Measurements from ENCODE around the gene RBBP5.

RBBP5 gene

GRCh38 chr1:205053296-205053695 is 68.5 kb downstream of the RBBP5 start:
- in situ Hi-C loops (cut with MboI; ENCODE audit: low sequenced_read_pairs), result no loop called here
- DNase-seq (ENCODE audit: low spot score in 2 of 2), result no peak

GRCh38 chr1:205052690-205053089 is 69.1 kb downstream of the RBBP5 start:
- in situ Hi-C loops (cut with MboI; ENCODE audit: low sequenced_read_pairs), result no loop called here
- H3K36me3 ChIP-seq (replicated peaks), result no peaks in the 10 kb centered on the region
- DNase-seq (ENCODE audit: low spot score in 2 of 2), result no peak
- H3K9me3 ChIP-seq, result no peaks in the 10 kb centered on the region
- H3K27me3 ChIP-seq (ENCODE audit: low read depth), result peaks cover 43% of the 10 kb centered on the region
- H3K4me3 ChIP-seq, result no peak overlapping the region
- no peaks in the 10 kb centered on the region for H3K4me1 ChIP-seq

More at GRCh38 chr1:205053296-205053695, 68.5 kb downstream of the RBBP5 start:
- H3K4me3 ChIP-seq, result no peak overlapping the region
- H3K27me3 ChIP-seq (ENCODE audit: low read depth), result peaks cover 39% of the 10 kb centered on the region
- H3K9me3 ChIP-seq, result no peaks in the 10 kb centered on the region
- H3K4me1 ChIP-seq, result no peaks in the 10 kb centered on the region
- no peaks in the 10 kb centered on the region for H3K36me3 ChIP-seq (replicated peaks)

- H3K9me3 ChIP-seq, result no peaks in the 10 kb centered on the region
- in situ Hi-C loops (cut with MboI; ENCODE audit: low sequenced_read_pairs), result no loop called here
- H3K27me3 ChIP-seq (ENCODE audit: low read depth), result peaks cover 61% of the 10 kb centered on the region
- DNase-seq (ENCODE audit: low spot score in 2 of 2), result no peak
- H3K4me1 ChIP-seq, result no peaks in the 10 kb centered on the region
- H3K36me3 ChIP-seq (replicated peaks), result no peaks in the 10 kb centered on the region
- H3K4me3 ChIP-seq, result no peak overlapping the region
Measured at GRCh38 chr1:205049479-205049878, 72.3 kb downstream of the RBBP5 start.

GRCh38 chr1:205048382-205048781 is 73.4 kb downstream of the RBBP5 start:
- no peak overlapping the region for H3K4me3 ChIP-seq
- in situ Hi-C loops (cut with MboI; ENCODE audit: low sequenced_read_pairs), result no loop called here
- no peaks in the 10 kb centered on the region for H3K9me3 ChIP-seq
- H3K36me3 ChIP-seq (replicated peaks), result no peaks in the 10 kb centered on the region
- H3K4me1 ChIP-seq, result no peaks in the 10 kb centered on the region
- H3K27me3 ChIP-seq (ENCODE audit: low read depth), result peaks cover 64% of the 10 kb centered on the region
- no peak for DNase-seq (ENCODE audit: low spot score in 2 of 2)

GRCh38 chr1:205047764-205048231 is 74.0 kb downstream of the RBBP5 start:
- Histone ChIP-seq H3K4me1 (no peaks in the 10 kb centered on the region), H3K27me3 (ENCODE audit: low read depth) (peaks cover 67% of the 10 kb centered on the region), H3K36me3 (replicated peaks) (no peaks in the 10 kb centered on the region), H3K4me3 (no peak overlapping the region), H3K9me3 (no peaks in the 10 kb centered on the region)
- in situ Hi-C loops (cut with MboI; ENCODE audit: low sequenced_read_pairs), result no loop called here
- DNase-seq (ENCODE audit: low spot score in 2 of 2), result no peak

GRCh38 chr1:205046870-205047269 is 74.9 kb downstream of the RBBP5 start:
- H3K27me3 ChIP-seq (ENCODE audit: low read depth), result peaks cover 73% of the 10 kb centered on the region
- H3K9me3 ChIP-seq, result no peaks in the 10 kb centered on the region
- no peaks in the 10 kb centered on the region for H3K4me1 ChIP-seq
- no peaks in the 10 kb centered on the region for H3K36me3 ChIP-seq (replicated peaks)
- DNase-seq (ENCODE audit: low spot score in 2 of 2), result no peak
- in situ Hi-C loops (cut with MboI; ENCODE audit: low sequenced_read_pairs), result no loop called here
- H3K4me3 ChIP-seq, result no peak overlapping the region

- no peaks in the 10 kb centered on the region for H3K4me1 ChIP-seq
Measured at GRCh38 chr1:205045146-205045545, 76.6 kb downstream of the RBBP5 start.

GRCh38 chr1:205044741-205045140 is 77.0 kb downstream of the RBBP5 start:
- no peaks in the 10 kb centered on the region for H3K36me3 ChIP-seq (replicated peaks)
- DNase-seq (ENCODE audit: low spot score in 2 of 2), result no peak
- in situ Hi-C loops (cut with MboI; ENCODE audit: low sequenced_read_pairs), result no loop called here
- no peak overlapping the region for H3K4me3 ChIP-seq
- H3K9me3 ChIP-seq, result no peaks in the 10 kb centered on the region
- peaks cover 85% of the 10 kb centered on the region for H3K27me3 ChIP-seq (ENCODE audit: low read depth)
- H3K4me1 ChIP-seq, result no peaks in the 10 kb centered on the region

More at GRCh38 chr1:205045146-205045545, 76.6 kb downstream of the RBBP5 start:
- Histone ChIP-seq H3K4me3 (no peak overlapping the region), H3K9me3 (no peaks in the 10 kb centered on the region), H3K27me3 (ENCODE audit: low read depth) (peaks cover 87% of the 10 kb centered on the region), H3K36me3 (replicated peaks) (no peaks in the 10 kb centered on the region)
- in situ Hi-C loops (cut with MboI; ENCODE audit: low sequenced_read_pairs), result no loop called here
- no peak for DNase-seq (ENCODE audit: low spot score in 2 of 2)

- no peaks in the 10 kb centered on the region for H3K36me3 ChIP-seq (replicated peaks)
- H3K4me3 ChIP-seq, result no peak overlapping the region
- in situ Hi-C loops (cut with MboI; ENCODE audit: low sequenced_read_pairs), result no loop called here
- H3K9me3 ChIP-seq, result no peaks in the 10 kb centered on the region
- peaks cover 79% of the 10 kb centered on the region for H3K27me3 ChIP-seq (ENCODE audit: low read depth)
- no peak for DNase-seq (ENCODE audit: low spot score in 2 of 2)
- no peaks in the 10 kb centered on the region for H3K4me1 ChIP-seq
Measured at GRCh38 chr1:205043866-205044265, 77.9 kb downstream of the RBBP5 start.

GRCh38 chr1:205042911-205043806 is 78.6 kb downstream of the RBBP5 start, which contains the start of gene CNTN2:
TSS of gene CNTN2 (plus strand) at chr1:205043212. CDS start at chr1:205053186, 9,974 bp downstream.
- H3K4me1 ChIP-seq, result no peaks in the 10 kb centered on the region
- in situ Hi-C loops (cut with MboI; ENCODE audit: low sequenced_read_pairs), result no loop called here
- H3K9me3 ChIP-seq, result no peaks in the 10 kb centered on the region
- DNase-seq (ENCODE audit: low spot score in 2 of 2), result no peak
- H3K36me3 ChIP-seq (replicated peaks), result no peaks in the 10 kb centered on the region
- peaks cover 73% of the 10 kb centered on the region for H3K27me3 ChIP-seq (ENCODE audit: low read depth)
- H3K4me3 ChIP-seq, result no peak within 1 kb of the TSS

- H3K4me3 ChIP-seq, result no peak overlapping the region
- no peaks in the 10 kb centered on the region for H3K36me3 ChIP-seq (replicated peaks)
- DNase-seq (ENCODE audit: low spot score in 2 of 2), result no peak
- no peaks in the 10 kb centered on the region for H3K4me1 ChIP-seq
- in situ Hi-C loops (cut with MboI; ENCODE audit: low sequenced_read_pairs), result no loop called here
- peaks cover 67% of the 10 kb centered on the region for H3K27me3 ChIP-seq (ENCODE audit: low read depth)
- no peaks in the 10 kb centered on the region for H3K9me3 ChIP-seq
Measured at GRCh38 chr1:205041998-205042910, 79.5 kb downstream of the RBBP5 start.

GRCh38 chr1:205041001-205041715 is 80.6 kb downstream of the RBBP5 start:
- Histone ChIP-seq H3K4me3 (no peak overlapping the region), H3K4me1 (no peaks in the 10 kb centered on the region), H3K9me3 (no peaks in the 10 kb centered on the region), H3K36me3 (replicated peaks) (no peaks in the 10 kb centered on the region), H3K27me3 (ENCODE audit: low read depth) (peaks cover 59% of the 10 kb centered on the region)
- in situ Hi-C loops (cut with MboI; ENCODE audit: low sequenced_read_pairs), result no loop called here
- DNase-seq (ENCODE audit: low spot score in 2 of 2), result no peak

GRCh38 chr1:205038132-205038786 is 83.5 kb downstream of the RBBP5 start:
- in situ Hi-C loops (cut with MboI; ENCODE audit: low sequenced_read_pairs), result no loop called here
- no peaks in the 10 kb centered on the region for H3K4me1 ChIP-seq
- H3K27me3 ChIP-seq (ENCODE audit: low read depth), result peaks cover 30% of the 10 kb centered on the region
- no peak for DNase-seq (ENCODE audit: low spot score in 2 of 2)
- H3K9me3 ChIP-seq, result no peaks in the 10 kb centered on the region
- no peak overlapping the region for H3K4me3 ChIP-seq
- H3K36me3 ChIP-seq (replicated peaks), result no peaks in the 10 kb centered on the region
